Cardiac fibroblast (primary cell): ENCODE results near the gene CRK.

ENCODE experiments used
- DNase-seq, 2 donors: peaks; one replicate each; pipeline versions ENCODE4 v3.0.0 to v3.0.0-alpha.2; 2010; ENCODE audit warnings: low read depth in 2 of 2
- H3K4me3 ChIP-seq, 2 donors: replicated peaks in 1 of 2; 1 replicate in 1 of 2; 2 replicates in 1 of 2; pipeline ENCODE4 v1.5.1; 2011; ENCODE audit warnings: low read depth in 2 of 2, low read length in 2 of 2, mild to moderate bottlenecking in 2 of 2, moderate library complexity in 1 of 2
- CTCF ChIP-seq: IDR thresholded peaks from one replicate; pipeline ENCODE4 v1.5.1; 2011; ENCODE audit warnings: low read depth, mild to moderate bottlenecking, low read length, inconsistent platforms

The CRK gene

DNA sequence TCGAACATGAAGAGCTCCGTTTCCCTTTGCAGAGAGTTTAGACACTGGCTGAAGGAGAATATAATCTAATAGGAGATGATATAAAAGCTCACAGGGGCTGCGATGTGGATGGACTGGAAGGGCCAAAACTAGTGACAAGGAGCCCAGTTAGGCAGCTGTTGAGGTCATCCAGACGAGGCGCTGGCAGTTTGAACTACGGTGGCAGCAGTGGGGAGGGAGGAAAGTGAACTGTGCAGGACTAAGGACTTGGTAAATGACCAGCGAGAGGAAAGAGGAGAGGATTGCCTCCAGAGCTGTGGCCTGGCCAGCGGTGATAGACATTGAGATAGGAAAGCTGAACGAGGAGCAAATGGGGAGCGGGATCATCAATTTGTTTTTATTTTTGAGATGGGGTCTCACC is 41.4 kb downstream of the CRK start:
- no peak for TF ChIP-seq CTCF
- H3K4me3 ChIP-seq: no peak overlapping the region
- DNase-seq: no peak

- no peak overlapping the region for H3K4me3 ChIP-seq
- TF ChIP-seq CTCF: no peak
- DNase-seq: no peak
Measured at GRCh38 chr17:1414001-1414574, 41.9 kb downstream of the CRK start.

DNA sequence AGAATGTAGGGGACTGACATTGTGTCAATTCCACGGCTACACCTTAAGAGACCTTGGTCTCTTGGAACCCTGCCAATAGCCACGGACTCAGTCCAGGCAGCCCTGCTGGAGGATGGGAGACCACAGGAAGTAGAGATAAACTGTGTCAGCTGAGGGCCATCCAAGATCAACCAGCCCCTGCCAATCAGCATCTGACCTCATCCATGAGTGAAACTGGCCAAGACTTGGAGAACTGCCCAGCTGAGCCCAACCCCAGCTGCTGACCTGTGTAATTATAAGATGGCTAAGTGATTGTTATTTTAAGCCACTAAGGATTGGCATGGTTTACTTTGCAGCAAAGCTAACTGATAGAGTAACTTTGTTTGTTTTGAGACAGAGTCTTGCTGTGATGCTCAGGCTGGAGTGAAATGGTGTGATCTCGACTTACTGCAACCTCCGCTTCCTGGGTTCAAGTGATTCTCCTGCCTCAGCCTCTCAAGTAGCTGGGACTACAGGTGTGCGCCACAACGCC is 42.7 kb downstream of the CRK start:
- no peak for TF ChIP-seq CTCF
- DNase-seq: peak; percentile 89
- H3K4me3 ChIP-seq: no peak overlapping the region

DNA sequence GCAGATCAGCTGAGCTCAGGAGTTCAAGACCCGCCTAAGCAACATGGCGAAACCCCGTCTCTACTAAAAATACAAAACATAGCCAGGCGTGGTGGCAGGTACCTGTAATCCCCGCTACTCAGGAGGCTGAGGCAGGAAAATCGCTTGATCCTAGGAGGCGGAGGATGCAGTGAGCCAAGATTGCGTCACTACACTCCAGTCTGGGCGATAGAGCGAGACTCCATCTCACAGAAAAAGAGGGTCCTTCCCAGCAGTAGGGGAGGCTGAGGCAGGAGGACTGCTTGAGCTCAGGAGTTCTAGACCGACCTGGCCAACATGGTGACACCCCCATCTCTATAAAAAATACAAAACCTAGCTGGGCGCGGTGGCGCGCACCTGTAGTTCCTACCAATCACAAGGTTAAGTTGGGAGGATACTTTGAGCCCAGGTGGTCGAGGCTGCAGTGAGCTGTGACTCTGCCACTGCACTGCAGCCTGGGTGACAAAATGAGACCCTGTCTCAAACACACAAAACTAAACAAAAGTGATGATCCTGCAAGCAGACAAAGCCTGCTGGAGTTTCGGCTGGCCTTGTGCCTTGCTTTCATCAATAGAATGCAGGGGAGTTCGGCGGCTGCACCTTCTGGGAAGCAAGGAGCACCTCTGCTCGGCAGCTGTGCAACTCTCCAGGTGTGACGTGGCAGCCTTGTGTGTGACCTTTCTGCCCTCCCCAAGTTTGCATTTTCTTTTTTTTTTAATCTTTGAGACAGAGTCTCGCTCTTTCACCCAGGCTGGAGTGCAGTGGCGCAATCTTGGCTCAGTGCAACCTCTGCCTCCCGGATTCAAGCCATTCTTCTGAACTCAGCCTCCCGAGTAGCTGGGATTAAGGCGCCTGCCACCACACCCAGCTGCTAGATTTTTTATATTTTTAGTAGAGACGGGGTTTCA is 43.6 kb downstream of the CRK start:
- TF ChIP-seq CTCF: no peak
- no peak overlapping the region for H3K4me3 ChIP-seq
- peak; percentile 56 to 62 for DNase-seq

- no peak for DNase-seq
- TF ChIP-seq CTCF: no peak
- no peak overlapping the region for H3K4me3 ChIP-seq
Measured at GRCh38 chr17:1402262-1402586, 53.8 kb downstream of the CRK start.

- H3K4me3 ChIP-seq: peak within 1 kb of the TSS; percentile 84 to 93
- TF ChIP-seq CTCF: no peak
- peak; percentile 95 to 96 for DNase-seq
Measured at GRCh38 chr17:1399679-1400512, 56.1 kb downstream of the CRK start, which contains the start of gene YWHAE. Gene YWHAE (minus strand): TSS chr17:1400222. CDS start chr17:1400110, 112 bp downstream.
